NCI-H2081 (cell line): ENCODE results near the gene C5AR1.
"Not testable (repeated sequence)": the region's sequence is repeated elsewhere in the genome, so short reads cannot be mapped to it uniquely, and the experiment has no call there.

ENCODE experiments used
- DNase-seq, 2 experiments: peaks; one replicate each; lab custom pipeline; 2025; lab: John Stamatoyannopoulos, UW

C5AR1 gene

DNA sequence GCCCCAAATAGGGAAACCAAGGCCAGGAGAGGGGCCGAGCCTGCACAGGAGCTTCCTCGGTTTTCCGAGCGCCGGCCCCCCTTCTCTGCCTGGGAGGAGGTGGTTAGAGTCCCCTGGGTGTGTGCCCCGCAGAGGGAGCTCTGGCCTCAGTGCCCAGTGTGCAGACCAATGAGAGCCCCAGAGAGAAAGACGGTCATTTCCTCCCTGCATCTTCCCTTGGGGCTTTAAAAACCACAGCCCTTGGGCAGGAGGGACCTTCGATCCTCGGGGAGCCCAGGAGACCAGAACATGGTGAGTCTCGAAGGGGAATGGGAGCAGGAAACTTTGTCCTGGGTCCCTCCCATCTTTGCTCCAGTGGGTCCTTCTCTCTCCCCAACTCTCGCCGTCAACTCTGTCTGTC lies at the start of gene C5AR1:
C5AR1 (plus strand) TSS at position 254 of the 400 bp plus-strand sequence; CDS start at position 289, 35 bp downstream.
- no peak for DNase-seq

- DNase-seq: no peak
Observed at GRCh38 chr19:47260476-47260875, 49.2 kb upstream of the C5AR1 start.

DNA sequence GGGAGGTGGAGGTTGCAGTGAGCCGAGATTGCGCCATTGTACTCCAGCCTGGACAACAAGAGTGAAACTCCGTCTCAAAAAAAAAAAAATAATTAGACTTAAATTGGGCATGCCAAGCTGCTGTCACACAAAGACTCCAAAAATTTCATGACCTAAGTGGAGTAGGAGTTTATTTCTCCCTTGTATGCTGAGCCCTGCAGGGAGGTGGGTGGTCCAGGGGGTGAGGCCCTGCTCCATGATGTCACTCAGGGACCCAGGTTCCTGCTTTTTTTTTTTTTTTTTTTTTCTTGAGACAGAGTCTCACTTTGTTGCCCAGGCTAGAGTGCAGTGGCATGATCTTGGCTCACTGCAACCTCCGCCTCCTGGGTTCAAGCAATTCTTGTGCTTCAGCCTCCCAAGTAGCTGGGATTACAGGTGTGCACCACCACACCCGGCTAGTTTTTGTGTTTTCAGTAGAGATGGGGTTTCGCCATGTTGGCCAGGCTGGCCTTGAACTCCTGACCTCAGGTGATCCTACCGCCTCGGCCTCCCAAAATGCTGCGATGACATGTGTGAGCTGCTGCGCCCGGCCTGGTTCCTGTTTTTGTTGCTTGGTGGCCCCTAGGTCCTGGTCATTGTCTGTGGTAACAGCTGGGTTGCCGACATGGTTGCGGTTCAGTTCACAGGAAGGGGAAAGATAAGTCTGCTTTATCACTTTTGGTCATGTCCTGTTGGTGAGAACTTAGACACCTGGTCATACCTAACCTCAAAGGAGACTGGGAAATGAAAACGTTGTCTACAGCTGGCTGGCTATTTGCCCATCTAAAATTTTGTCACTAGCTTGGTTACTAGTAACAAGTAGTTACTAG lies 47.5 kb upstream of the C5AR1 start:
- DNase-seq: not testable (repeated sequence)

- no peak for DNase-seq
Observed at GRCh38 chr19:47264629-47265028, 45.0 kb upstream of the C5AR1 start.

DNA sequence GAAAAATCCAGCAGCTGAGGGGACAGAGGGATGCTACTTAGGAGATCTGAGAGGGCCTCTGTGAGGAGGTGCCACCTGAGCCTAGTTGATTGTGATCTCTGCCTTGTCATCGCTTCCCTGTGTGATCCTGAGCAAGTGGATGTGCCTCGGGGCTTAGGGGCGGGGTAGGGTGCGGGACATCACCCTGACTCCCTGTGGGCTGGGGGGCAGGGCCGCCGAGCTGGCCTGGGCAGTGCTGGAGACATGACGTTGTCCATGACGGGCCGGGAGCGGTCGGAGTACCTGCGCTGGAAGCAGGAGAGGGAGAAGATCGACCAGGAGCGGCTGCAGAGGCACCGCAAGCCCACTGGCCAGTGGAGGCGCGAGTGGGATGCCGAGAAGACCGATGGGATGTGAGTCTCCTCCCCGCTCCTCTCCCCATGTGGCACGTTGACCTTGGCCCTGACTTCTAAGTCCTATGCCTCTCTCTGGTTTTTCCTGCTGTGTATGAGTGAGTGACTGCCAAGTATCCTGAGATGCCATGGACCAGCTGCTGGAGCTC lies 43.2 kb upstream of the C5AR1 start:
- no peak for DNase-seq

GRCh38 chr19:47267350-47267759 lies 42.3 kb upstream of the C5AR1 start:
- DNase-seq: no peak

DNA sequence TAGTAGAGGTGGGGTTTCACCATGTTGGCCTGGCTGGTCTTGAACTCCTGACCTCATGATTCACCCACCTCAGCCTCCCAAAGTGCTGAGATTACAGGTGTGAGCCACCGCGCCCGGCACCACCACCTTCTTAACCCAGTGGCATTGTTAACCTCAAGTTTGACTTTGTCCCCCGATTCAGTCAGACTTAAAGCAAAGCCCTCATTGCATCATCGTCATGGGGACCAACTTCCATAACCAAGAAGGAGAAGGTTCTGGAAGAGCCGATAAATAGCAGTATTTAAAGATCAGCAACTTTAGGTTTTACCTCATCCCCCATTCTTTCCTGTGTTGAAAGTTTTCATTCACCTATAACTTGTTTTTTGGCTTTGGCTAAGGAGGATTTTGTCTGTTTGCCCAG lies 41.6 kb upstream of the C5AR1 start:
- no peak for DNase-seq

DNA sequence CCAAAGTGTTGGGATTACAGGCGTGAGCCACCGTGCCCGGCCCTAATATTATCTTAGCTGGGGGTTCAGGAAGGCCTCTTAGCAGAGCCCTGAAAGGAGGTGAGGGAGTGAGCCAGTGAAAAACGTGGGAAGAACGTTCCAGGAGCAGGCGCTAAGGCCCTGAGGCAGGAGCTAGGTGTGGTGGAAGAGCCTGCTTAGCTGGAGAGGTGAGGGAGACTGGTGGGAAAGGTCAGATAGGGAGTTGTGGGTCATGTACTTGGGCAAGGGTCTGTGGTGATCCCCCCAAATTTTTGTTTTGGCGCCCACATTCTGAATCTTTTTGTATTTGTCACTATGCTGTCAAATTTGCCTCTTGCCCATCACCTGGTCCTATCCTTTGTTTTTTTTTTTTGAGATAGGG lies 40.1 kb upstream of the C5AR1 start:
- DNase-seq: no peak

- DNase-seq: no peak
Observed at GRCh38 chr19:47270408-47270807, 39.3 kb upstream of the C5AR1 start.

DNA sequence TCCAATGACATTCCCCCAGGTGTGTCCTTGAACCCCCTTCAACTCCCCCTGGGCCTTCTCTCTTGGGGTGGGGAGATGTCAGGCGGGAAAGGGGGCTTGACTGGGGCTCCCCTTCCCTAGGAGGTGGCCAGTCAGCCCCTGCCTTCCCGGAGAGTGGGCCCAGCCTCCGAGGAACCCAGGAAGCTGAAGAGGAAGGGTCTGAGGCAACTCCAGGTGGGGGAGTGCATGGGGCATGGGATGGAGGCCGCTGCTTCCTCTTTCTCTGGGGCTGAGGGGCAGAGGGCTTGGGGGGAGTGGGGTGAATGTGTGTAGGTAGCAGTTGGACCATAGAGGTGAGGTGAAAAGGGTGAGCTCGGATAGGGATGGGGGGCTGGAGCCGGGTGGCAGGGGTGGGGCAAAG lies 37.7 kb upstream of the C5AR1 start:
- no peak for DNase-seq

DNA sequence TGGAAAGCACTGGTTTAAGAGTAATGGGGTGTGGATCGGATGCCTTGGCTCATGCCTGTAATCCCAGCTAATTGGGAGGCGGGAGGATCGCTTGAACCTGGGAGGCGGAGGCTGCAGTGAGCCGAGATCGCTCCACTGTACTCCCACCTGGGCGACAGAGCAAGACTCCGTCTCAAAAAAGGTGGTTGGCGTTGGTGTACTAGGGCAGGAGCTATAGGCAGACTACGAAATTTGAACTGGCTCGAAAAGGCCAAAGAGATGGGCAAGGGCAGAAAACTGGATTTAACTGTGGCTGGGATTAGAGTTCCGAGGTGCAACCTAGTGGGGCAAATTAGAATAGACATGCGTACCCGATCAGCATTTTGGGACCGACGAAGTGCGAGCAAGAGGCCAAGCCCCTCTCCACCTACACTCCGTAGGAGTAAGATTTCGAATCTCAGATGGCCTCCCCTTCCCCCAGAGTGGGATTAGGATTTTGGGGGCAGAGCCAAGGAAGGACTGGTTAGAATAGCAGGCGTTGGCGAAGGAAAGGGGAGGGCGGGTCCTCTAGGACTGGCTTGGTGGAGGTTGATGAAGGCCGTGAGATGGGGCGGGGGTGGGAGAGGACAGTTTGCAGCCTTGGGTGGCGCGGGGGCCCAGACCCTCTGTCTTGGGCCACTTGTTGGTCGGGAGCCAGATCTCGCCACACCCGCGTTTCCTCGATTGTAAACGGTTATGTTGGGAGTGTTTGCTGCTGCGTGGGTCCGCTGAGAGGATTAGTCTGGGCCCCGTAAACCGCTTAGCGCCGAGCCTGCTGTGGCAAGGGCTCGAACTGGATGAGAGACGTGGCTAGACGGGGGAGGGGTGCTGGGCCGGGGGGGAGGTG lies 37.0 kb upstream of the C5AR1 start:
- DNase-seq: no peak

DNA sequence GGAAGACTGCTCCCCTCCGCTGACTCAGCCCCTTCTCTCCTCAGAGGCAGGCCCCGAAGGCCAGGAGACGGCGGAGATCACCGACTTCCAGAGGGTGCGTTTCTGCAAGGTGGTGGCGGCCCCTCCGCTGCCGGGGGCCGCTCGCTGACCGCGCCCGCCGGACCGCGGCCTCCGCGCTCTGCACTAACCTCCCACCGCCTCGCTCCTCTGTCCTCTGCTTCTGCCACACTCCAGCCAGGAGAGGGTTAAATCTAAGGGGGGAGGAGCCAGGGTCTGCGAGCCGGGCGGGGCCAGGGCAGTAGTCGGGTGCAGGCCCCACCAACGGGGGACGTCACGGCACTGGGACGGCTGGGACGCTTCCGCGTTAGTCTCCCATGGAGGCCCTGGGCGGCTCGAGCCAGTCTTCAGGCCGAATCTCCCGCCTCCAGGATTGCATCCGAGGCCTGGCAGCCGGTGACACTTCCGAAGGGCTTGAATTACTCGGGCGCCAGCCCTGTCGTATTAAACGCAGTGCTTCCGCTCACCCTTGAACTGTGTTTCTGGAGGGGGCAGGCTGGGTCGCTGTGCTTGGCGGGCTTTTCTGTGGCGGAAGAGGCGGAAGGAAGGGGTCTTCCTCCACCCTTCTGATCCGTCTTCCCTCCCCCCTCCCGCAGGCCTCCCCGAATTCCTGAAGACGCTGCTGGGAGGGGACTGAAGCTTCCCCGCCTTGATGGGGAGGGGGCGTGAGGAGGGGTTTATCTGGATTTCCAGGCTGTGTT lies 36.2 kb upstream of the C5AR1 start:
- peak; percentile 48 to 66 for DNase-seq

GRCh38 chr19:47274071-47274890 lies 35.4 kb upstream of the C5AR1 start, which contains the start of gene INAFM1:
INAFM1 (plus strand) TSS chr19:47274885; CDS start chr19:47274920, 35 bp downstream.
- DNase-seq: peak; percentile 75 to 91

GRCh38 chr19:47274891-47275761 lies 34.5 kb upstream of the C5AR1 start:
- DNase-seq: no peak

GRCh38 chr19:47275791-47276461 lies 33.7 kb upstream of the C5AR1 start:
- DNase-seq: no peak

- DNase-seq: not testable (repeated sequence)
Observed at GRCh38 chr19:47276513-47276912, 33.1 kb upstream of the C5AR1 start.

DNA sequence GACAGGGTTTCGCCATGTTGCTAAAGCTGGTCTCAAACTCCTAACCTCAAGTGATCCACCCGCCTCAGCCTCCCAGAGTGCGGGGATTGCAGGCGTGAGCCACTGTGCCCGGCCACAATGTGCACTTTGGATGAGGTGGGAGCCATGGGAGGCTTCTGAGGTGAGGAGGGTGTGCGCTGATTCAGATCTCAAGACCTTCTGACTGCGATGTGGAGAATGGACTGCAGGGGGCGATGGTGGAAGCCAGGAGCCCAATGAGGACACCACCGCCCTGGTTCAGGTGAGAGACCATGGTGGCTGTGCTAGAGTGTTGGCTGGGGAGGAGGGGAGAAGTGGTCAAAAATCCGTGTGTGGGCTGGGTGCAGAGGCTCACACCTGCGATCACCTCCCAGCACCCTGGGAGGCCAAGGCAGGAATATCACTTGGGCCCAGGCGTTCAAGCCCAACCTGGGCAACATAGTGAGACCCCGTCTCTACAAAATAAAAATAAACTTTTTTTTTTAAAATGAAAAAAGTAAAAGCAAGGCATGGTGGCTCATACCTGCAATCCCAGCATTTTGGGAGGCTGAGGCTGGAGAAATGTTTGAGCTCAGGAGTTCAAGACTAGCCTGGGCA lies 29.4 kb upstream of the C5AR1 start:
- no peak for DNase-seq

- no peak for DNase-seq
Observed at GRCh38 chr19:47283405-47284059, 26.1 kb upstream of the C5AR1 start.
